Esophagus squamous epithelium (tissue), 5 donors: ENCODE data around the gene ETV3. TPM values are rescaled to one million over a fixed set of nuclear protein-coding genes. Genes with fewer than 3 reads are reported as not detected.

Experiments used
- DNase-seq: peaks from one replicate; lab custom pipeline; 2025; lab: John Stamatoyannopoulos, UW
- H3K27ac ChIP-seq, 4 donors: fragments of 200-600 bp; sonication (generic); one replicate each; pipeline ENCODE4 v1.5.1; 2016 to 2019; ENCODE audit warnings: mild to moderate bottlenecking in 1 of 4
- H3K27me3 ChIP-seq, 4 donors: fragments of 200-600 bp; sonication (generic); 1 replicate in 3 of 4; 2 replicates in 1 of 4; pipeline versions ENCODE4 v1.5.1 to v1.6.0; 2017 to 2021; ENCODE audit warnings: antibody characterized with exemption in 1 of 4
- H3K36me3 ChIP-seq, 3 donors: fragments of 200-600 bp; sonication (generic); one replicate each; pipeline ENCODE4 v1.5.1; 2016 to 2019
- H3K4me1 ChIP-seq, 3 donors: fragments of 200-600 bp; sonication (generic); one replicate each; pipeline ENCODE4 v1.5.1; 2017 to 2019
- H3K4me3 ChIP-seq, 4 donors: fragments of 200-600 bp; sonication (generic); 1 replicate in 3 of 4; 2 replicates in 1 of 4; pipeline ENCODE4 v1.5.1; 2016 to 2019; ENCODE audit warnings: mild to moderate bottlenecking in 2 of 4, moderate library complexity in 1 of 4
- H3K9me3 ChIP-seq, 3 donors: fragments of 200-600 bp; sonication (generic); one replicate each; pipeline ENCODE4 v1.5.1; 2016 to 2019
- CTCF ChIP-seq, 6 experiments: fragments of 450-650 bp in 4 of 6; fragments of 200-600 bp in 2 of 6; sonication (generic) in 2 of 6; IDR thresholded peaks; one replicate each; pipeline ENCODE4 v1.5.1; 2016 to 2019; ENCODE audit warnings: antibody characterized with exemption in 6 of 6, mild to moderate bottlenecking in 4 of 6, moderate library complexity in 4 of 6
- POLR2A ChIP-seq, 4 donors: fragments of 450-650 bp; IDR thresholded peaks; one replicate each; pipeline ENCODE4 v1.6.1; 2017; ENCODE audit warnings: antibody characterized with exemption in 4 of 4, mild to moderate bottlenecking in 4 of 4, moderate library complexity in 3 of 4
- WGBS, 2 donors: methylation state at CpG; one replicate each; pipeline ENCODE4 v1.1.5; 2018; 5-methylcytosine and 5-hydroxymethylcytosine counted together
- intact Hi-C: fragments of 100-400 bp; cut with DNase I; formaldehyde crosslinking; loops from one replicate; pipeline ENCODE4 v1.15.0; 2022
- total RNA-seq, 4 donors: library from RNA; depleted of rRNA; stranded (reverse); fragments of >200 nt; gene quantifications; one replicate each; pipeline ENCODE4 v1.1.0, GENCODE V29; 2016
- donor health status: DM: yes; HTN: yes; CAD: no.

ETV3 gene
- total RNA-seq, 4 donors from 2014 or later = 25.0 to 31.4 (median 27.3) TPM

DNA sequence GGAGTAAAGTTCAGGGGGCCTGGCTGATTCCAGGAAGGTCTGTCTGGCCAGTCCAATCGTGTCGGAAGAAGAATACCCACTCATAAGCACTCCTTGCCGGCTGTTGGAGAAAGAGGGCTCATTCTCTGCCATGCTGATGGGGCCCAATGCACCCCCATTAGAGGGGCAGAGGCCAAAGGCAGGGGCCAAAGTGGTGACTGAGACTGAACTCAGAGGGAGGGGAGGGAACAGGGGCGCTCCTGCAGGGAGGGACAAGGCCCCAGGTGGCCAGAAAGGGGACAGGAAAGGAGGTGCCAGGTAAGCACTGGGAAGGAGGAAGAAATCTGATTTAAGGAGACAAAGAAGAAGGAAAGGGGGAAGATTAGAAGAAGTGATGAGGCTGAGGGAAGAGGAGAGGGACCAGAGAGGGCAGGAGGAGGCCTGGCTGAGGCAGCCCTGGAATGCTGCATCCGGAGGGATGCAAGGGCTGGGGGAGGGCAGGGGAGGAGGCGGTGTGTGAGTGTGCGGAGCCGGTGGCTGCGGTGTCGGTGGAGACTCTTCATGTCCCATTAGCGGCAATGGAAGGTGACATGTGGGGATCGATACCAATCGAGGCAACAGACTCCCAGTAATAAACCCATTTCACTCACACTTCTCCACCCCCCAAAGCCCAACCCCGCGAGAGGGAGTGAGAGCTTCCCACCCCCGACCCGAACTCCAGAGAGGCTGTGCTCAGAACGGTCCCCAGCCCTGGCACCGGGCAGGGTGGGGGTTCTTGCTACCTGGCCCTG lies 26.6 kb downstream of the ETV3 start:
- Histone ChIP-seq H3K27ac (no peak overlapping the region), H3K4me1 (peaks cover 0 to 2% (median 0%) of the 10 kb centered on the region in 3 donors), H3K36me3 (no peaks in the 10 kb centered on the region), H3K9me3 (no peaks in the 10 kb centered on the region), H3K4me3 (no peak overlapping the region), H3K27me3 (peaks cover 0 to 71% (median 0%) of the 10 kb centered on the region in 4 donors)
- 72 to 73% methylated on average over 13 to 14 of the region's 19 CpGs for WGBS, 2 donors
- intact Hi-C loops = no loop called here
- DNase-seq = no peak
- TF ChIP-seq CTCF (IDR thresholded peaks at IDR 0.05) (no peak), POLR2A (IDR thresholded peaks at IDR 0.05) (no peak)

- H3K9me3 ChIP-seq = no peaks in the 10 kb centered on the region
- no peaks in the 10 kb centered on the region for H3K36me3 ChIP-seq
- intact Hi-C loops = no loop called here
- H3K4me3 ChIP-seq = no peak overlapping the region
- 84 to 97% methylated on average over 3 of the region's 3 CpGs for WGBS, 2 donors
- H3K27ac ChIP-seq = no peak overlapping the region
- H3K4me1 ChIP-seq = peaks cover 0 to 9% (median 0%) of the 10 kb centered on the region in 3 donors
- DNase-seq = no peak
- TF ChIP-seq CTCF (IDR thresholded peaks at IDR 0.05) = no peak
- no peak for TF ChIP-seq POLR2A (IDR thresholded peaks at IDR 0.05)
- peaks cover 0 to 78% (median 0%) of the 10 kb centered on the region in 4 donors for H3K27me3 ChIP-seq
Observed at GRCh38 chr1:157110686-157111085, 27.5 kb downstream of the ETV3 start.

DNA sequence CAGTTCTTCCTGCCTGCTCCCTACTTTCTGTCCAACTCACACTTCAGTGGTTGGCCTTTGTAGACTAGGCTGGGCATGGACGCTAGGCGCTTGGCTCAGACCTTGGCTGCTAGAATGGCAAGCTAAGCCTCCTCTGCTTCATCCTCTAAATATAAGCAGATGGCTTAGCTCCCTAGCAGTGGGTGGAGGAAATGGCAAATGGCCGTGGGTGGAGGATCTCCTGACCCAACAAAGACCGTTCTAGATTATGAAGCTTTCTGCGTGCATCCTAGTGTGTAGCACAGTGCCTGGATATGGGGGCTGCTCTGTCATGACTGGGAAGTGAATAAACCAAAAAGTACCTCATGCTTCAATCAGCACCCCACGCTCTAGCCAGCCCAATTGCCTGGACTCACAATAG lies 28.2 kb downstream of the ETV3 start:
- Histone ChIP-seq H3K4me1 (peaks cover 0 to 9% (median 0%) of the 10 kb centered on the region in 3 donors), H3K4me3 (no peak overlapping the region), H3K27me3 (peaks cover 0 to 84% (median 0%) of the 10 kb centered on the region in 4 donors), H3K36me3 (no peaks in the 10 kb centered on the region), H3K9me3 (no peaks in the 10 kb centered on the region), H3K27ac (no peak overlapping the region)
- DNase-seq = no peak
- TF ChIP-seq POLR2A (IDR thresholded peaks at IDR 0.05) (no peak), CTCF (IDR thresholded peaks at IDR 0.05) (no peak)
- intact Hi-C loops = no loop called here
- 62 to 77% methylated on average over 6 of the region's 6 CpGs for WGBS, 2 donors

- TF ChIP-seq POLR2A (IDR thresholded peaks at IDR 0.05) = no peak
- TF ChIP-seq CTCF (IDR thresholded peaks at IDR 0.05) = no peak
- WGBS, 2 donors = 70% methylated on average over 6 of the region's 6 CpGs
- Histone ChIP-seq H3K27ac (no peak overlapping the region), H3K9me3 (no peaks in the 10 kb centered on the region), H3K27me3 (peaks cover 0 to 82% (median 0%) of the 10 kb centered on the region in 4 donors), H3K36me3 (no peaks in the 10 kb centered on the region), H3K4me3 (no peak overlapping the region), H3K4me1 (peaks cover 0 to 9% (median 0%) of the 10 kb centered on the region in 3 donors)
- intact Hi-C loops = no loop called here
- DNase-seq = no peak
Observed at GRCh38 chr1:157108448-157108847, 29.7 kb downstream of the ETV3 start.

DNA sequence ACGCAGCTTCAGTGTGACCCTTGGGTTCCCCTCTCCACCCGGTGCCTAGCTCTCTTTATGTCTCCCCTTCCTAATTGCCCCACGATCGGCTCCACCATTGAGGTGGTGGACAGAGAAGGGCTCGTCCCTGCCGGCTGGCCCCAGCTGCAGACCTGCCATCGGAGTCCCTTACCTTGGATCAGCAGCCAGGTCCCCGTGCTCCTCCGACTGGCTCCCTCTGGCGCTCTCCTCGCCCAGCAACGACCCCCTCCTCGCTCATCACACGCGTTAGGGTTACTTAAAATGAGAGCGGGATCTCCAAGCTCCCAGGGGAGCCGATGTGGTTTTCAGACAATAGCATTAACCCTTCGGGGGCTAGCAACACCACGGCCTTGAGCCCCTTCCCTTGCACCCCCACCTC lies 30.5 kb downstream of the ETV3 start:
- Histone ChIP-seq H3K9me3 (no peaks in the 10 kb centered on the region), H3K27me3 (peaks cover 0 to 74% (median 0%) of the 10 kb centered on the region in 4 donors), H3K4me3 (no peak overlapping the region), H3K36me3 (no peaks in the 10 kb centered on the region), H3K4me1 (peaks cover 0 to 9% (median 0%) of the 10 kb centered on the region in 3 donors), H3K27ac (no peak overlapping the region)
- intact Hi-C loops = no loop called here
- WGBS, 2 donors = 54 to 55% methylated on average over 13 to 14 of the region's 19 CpGs
- DNase-seq = no peak
- TF ChIP-seq POLR2A (IDR thresholded peaks at IDR 0.05) (no peak), CTCF (IDR thresholded peaks at IDR 0.05) (no peak)
